ENCODE measurements around the gene ITM2C.

Gene ITM2C

DNA sequence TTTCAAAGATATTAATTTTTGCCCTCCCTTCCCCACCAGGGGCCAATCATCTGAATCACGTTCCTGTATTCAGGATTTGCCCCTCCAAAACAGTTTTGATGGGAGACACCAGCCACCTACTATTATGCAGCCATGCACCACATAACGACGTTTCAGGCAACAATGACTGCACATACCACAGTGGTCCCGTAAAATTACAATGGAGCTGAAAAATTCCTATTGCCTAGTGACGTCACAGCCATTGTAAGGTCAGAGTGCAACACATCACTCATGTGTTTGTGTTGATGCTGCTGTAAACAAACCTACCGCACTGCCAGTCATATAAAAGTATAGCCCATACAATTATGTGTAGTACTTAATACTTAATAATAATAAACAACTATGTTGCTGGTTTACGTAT lies 22.6 kb downstream of the ITM2C start:
- TF ChIP-seq POLR2AphosphoS5 (IDR thresholded peaks at IDR 0.05; ENCODE audit: low read depth, low read length) (no peak), TAF1 (IDR thresholded peaks at IDR 0.05; ENCODE audit: borderline replicate concordance, low read depth, low read length) (no peak), POLR2A (IDR thresholded peaks at IDR 0.05; ENCODE audit: low read depth, low read length) (no peak)
- FAIRE-seq = peak; percentile 9
- no peak for DNase-seq (ENCODE audit: insufficient read length)

- TF ChIP-seq TAF1 (IDR thresholded peaks at IDR 0.05; ENCODE audit: borderline replicate concordance, low read depth, low read length) (no peak), POLR2A (IDR thresholded peaks at IDR 0.05; ENCODE audit: low read depth, low read length) (no peak), POLR2AphosphoS5 (IDR thresholded peaks at IDR 0.05; ENCODE audit: low read depth, low read length) (no peak)
- DNase-seq (ENCODE audit: insufficient read length) (no peak), FAIRE-seq (no peak)
Measured at GRCh38 chr2:230888824-230889400, 24.2 kb downstream of the ITM2C start.

DNA sequence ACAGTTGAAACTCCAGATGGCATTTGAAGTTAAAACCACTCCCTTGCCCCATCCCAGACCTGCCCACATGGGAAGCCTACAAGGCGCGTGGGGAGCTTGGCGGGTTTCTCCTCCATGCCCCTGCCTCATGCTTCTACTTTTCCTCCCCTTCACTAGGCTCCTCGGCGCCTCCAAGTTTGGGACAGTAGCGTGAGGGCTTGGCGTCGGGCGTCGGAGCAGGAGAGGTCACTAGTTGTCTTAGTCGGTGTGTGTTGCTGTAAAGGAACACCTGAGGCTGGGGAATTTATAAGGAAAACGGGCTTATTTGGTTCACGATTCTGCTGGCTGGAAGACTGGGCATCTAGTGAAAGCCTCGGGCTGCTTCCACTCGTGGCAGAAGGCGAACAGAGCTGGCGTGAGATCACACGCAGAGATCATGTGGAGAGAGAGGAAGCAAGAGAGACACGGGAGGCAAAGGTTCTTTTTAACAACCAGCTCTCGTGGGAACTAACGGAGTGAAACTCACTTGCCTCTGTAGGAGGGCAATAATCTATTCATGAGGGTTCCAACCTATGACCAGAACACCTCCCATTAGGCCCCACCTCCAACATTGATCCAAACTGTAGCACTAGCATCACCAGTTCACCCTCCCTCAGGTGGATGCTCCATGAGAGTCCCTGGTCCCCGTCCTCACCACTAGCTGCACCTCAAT lies 25.3 kb downstream of the ITM2C start:
- no peak for TF ChIP-seq TAF1 (IDR thresholded peaks at IDR 0.05; ENCODE audit: borderline replicate concordance, low read depth, low read length)
- TF ChIP-seq POLR2AphosphoS5 (IDR thresholded peaks at IDR 0.05; ENCODE audit: low read depth, low read length) = no peak
- TF ChIP-seq POLR2A (IDR thresholded peaks at IDR 0.05; ENCODE audit: low read depth, low read length) = no peak
- FAIRE-seq (no peak), DNase-seq (ENCODE audit: insufficient read length) (no peak)

DNA sequence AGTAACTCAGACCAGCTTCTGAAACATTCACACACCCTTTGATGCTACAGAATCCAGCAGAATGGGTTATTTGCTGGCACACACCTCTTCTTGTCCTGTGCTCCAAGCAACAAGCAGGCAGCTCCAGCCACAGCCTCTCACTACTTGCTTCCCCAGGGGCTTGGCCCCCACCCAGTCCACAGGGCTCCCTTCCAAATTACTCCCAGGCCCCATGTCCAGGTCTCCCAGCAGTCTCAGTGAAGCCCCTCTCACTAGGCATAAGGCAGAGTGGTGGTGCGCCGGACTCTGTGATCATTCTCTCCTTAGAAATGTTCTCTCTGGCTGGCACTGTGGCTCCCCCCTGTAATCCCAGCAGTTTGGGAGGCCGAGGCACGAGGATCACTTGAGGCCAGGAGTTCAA lies 25.9 kb downstream of the ITM2C start:
- no peak for FAIRE-seq
- DNase-seq (ENCODE audit: insufficient read length) = no peak
- TF ChIP-seq POLR2AphosphoS5 (IDR thresholded peaks at IDR 0.05; ENCODE audit: low read depth, low read length) (no peak), TAF1 (IDR thresholded peaks at IDR 0.05; ENCODE audit: borderline replicate concordance, low read depth, low read length) (no peak), POLR2A (IDR thresholded peaks at IDR 0.05; ENCODE audit: low read depth, low read length) (no peak)

DNA sequence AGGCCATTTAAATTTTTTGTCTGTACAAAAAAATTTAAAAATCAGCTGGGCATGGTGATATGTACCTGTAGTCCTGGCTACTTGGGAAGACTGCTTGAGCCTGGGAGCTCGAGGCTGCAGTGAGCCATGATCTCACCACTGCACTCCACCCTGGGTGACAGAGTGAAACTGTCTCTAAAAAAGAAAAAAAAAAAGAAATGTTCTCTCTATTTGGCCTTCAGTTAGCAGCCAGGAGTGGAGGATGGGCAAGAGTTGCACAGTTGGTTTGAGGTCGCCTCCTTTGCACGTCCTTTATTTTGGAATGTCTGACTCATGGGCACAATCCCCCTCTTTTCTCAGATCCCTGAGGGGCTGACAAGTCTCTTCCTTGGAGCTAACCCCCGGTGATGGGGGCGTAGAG lies 26.3 kb downstream of the ITM2C start:
- DNase-seq (ENCODE audit: insufficient read length) (no peak), FAIRE-seq (no peak)
- TF ChIP-seq POLR2AphosphoS5 (IDR thresholded peaks at IDR 0.05; ENCODE audit: low read depth, low read length) (no peak), TAF1 (IDR thresholded peaks at IDR 0.05; ENCODE audit: borderline replicate concordance, low read depth, low read length) (no peak), POLR2A (IDR thresholded peaks at IDR 0.05; ENCODE audit: low read depth, low read length) (no peak)

DNA sequence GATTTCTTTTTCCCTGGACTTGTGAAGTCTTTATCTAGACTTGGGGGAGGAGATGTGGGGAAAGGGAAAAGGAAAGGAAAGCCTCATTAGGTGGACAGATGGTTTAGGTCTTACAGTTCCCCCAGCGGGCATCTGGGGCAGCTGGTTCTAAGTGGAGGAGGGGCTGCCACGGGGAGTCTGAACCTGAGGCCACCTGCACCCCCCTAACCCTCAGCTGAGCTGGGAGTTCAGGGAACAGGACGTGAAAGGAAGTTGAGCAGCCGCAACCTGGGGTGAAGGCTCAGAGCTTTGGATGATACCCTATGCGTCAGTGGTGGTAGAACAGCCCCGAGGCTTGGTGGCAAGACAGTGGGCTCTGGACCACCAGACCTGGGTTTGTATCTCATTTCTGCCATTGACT lies 26.8 kb downstream of the ITM2C start:
- TF ChIP-seq POLR2A (IDR thresholded peaks at IDR 0.05; ENCODE audit: low read depth, low read length) = no peak
- no peak for TF ChIP-seq POLR2AphosphoS5 (IDR thresholded peaks at IDR 0.05; ENCODE audit: low read depth, low read length)
- TF ChIP-seq TAF1 (IDR thresholded peaks at IDR 0.05; ENCODE audit: borderline replicate concordance, low read depth, low read length) = no peak
- no peak for DNase-seq (ENCODE audit: insufficient read length)
- no peak for FAIRE-seq

DNA sequence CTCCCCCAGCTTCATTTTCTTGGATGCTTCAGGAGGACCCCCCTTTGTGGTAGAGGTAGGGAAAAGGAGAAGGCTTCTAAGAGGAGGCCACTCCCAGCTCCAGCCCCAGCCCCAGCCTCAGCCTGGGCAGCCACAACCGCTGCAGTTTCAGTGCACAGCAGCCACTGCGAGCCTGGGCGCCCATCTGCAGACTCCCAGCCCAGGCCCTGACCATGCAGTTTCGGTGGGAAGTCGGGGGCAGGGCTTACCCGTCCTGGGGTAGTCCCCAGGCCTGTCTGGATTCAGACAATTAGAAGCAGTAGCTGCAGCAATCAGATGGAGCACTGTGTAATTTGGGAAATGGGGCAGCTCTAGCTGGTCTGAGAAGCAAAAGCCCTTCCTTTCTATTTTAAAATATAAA lies 28.6 kb downstream of the ITM2C start:
- TF ChIP-seq TAF1 (IDR thresholded peaks at IDR 0.05; ENCODE audit: borderline replicate concordance, low read depth, low read length) = no peak
- TF ChIP-seq POLR2AphosphoS5 (IDR thresholded peaks at IDR 0.05; ENCODE audit: low read depth, low read length) = no peak
- TF ChIP-seq POLR2A (IDR thresholded peaks at IDR 0.05; ENCODE audit: low read depth, low read length) = no peak
- DNase-seq (ENCODE audit: insufficient read length) = peak; percentile 69
- FAIRE-seq = peak; percentile 81

- FAIRE-seq (peak; percentile 89), DNase-seq (ENCODE audit: insufficient read length) (no peak)
- TF ChIP-seq POLR2AphosphoS5 (IDR thresholded peaks at IDR 0.05; ENCODE audit: low read depth, low read length) (no peak), POLR2A (IDR thresholded peaks at IDR 0.05; ENCODE audit: low read depth, low read length) (no peak), TAF1 (IDR thresholded peaks at IDR 0.05; ENCODE audit: borderline replicate concordance, low read depth, low read length) (no peak)
Measured at GRCh38 chr2:230893841-230894781, 29.4 kb downstream of the ITM2C start.

- DNase-seq (ENCODE audit: insufficient read length) (no peak), FAIRE-seq (peak; percentile 30)
- TF ChIP-seq POLR2AphosphoS5 (IDR thresholded peaks at IDR 0.05; ENCODE audit: low read depth, low read length) = no peak
- TF ChIP-seq POLR2A (IDR thresholded peaks at IDR 0.05; ENCODE audit: low read depth, low read length) = no peak
- no peak for TF ChIP-seq TAF1 (IDR thresholded peaks at IDR 0.05; ENCODE audit: borderline replicate concordance, low read depth, low read length)
Measured at GRCh38 chr2:230895536-230896345, 31.0 kb downstream of the ITM2C start.

DNA sequence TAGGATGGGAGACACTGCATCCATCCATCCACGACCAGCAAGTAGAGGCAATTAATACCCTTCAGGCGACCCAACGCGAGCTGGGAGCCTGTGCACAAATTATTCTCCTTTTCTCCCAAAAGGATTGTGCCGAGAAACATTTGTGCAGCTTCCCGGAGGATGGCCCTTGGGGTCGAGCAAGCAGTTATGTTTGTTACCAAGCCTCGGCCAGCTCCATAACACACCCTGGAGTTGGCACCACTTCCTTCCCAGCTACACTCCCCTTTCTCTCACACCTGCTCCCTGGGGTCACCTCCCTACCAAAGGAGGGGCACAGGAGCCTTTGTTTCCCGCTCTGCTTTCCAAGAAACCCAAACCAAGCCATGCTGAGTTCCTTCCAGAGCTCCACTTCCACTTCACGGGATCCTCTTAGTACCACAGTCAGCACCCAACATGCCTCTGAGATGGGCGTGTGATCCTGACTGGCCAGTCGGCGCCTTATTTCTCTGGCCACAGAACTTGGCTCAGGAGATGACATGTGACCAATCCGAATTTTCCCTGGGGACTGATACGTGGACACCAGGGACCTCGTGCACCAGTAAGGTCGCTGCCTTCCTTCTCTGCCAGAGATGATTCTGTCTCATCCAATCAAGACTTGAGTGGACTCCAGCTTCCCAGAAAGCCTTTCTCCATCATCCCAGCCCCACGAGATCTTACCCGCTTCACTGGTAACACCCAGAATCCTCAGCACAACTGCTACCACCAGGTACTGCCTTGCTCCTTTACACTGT lies 31.8 kb downstream of the ITM2C start:
- no peak for TF ChIP-seq POLR2AphosphoS5 (IDR thresholded peaks at IDR 0.05; ENCODE audit: low read depth, low read length)
- no peak for TF ChIP-seq TAF1 (IDR thresholded peaks at IDR 0.05; ENCODE audit: borderline replicate concordance, low read depth, low read length)
- no peak for TF ChIP-seq POLR2A (IDR thresholded peaks at IDR 0.05; ENCODE audit: low read depth, low read length)
- no peak for FAIRE-seq
- DNase-seq (ENCODE audit: insufficient read length) = no peak
